Measurements from ENCODE around the gene GDI1.

The GDI1 gene

DNA sequence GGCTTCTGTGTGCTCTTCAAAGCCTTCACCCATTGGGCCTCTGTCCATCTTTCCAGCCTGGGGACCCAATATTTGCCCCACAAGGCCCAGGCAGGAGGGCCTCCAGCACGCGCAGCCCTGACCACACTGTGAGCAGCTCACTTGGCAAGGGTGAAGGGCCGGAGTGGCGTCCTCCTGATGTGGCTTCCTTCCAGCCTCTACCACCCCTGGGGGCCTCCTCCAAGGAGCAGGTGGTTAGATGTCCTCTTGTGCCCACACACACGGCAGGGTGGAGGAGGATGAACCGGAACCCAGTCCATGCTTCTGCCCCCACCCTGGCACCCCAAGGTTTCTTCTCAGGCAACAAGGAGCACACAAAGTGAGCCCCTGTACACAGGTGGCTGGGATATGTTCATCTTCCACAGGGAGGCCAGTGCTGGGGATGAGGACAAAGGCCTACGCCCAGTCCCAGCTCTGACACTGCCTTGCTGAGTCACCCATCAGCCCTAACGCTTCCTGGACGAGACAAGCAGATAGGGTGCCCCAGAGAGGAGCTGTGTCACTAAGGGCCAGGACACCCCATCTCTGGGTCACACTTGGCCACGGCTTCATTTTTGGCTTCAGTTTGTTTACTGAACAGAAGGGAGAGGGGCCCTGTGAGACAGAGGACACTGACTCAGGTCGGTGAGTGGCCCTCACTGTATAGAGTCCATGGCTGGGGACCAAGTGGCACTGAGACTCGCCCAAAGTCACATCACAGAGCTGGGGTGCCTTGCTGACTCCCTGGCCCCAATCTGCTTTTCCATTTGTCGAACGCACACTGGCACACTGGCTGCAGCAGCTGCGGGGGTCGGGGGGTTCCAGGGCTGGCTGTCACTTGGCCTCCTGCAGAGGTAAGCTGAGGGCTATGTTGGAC lies 47.5 kb downstream of the GDI1 start:
- no peak for DNase-seq

DNA sequence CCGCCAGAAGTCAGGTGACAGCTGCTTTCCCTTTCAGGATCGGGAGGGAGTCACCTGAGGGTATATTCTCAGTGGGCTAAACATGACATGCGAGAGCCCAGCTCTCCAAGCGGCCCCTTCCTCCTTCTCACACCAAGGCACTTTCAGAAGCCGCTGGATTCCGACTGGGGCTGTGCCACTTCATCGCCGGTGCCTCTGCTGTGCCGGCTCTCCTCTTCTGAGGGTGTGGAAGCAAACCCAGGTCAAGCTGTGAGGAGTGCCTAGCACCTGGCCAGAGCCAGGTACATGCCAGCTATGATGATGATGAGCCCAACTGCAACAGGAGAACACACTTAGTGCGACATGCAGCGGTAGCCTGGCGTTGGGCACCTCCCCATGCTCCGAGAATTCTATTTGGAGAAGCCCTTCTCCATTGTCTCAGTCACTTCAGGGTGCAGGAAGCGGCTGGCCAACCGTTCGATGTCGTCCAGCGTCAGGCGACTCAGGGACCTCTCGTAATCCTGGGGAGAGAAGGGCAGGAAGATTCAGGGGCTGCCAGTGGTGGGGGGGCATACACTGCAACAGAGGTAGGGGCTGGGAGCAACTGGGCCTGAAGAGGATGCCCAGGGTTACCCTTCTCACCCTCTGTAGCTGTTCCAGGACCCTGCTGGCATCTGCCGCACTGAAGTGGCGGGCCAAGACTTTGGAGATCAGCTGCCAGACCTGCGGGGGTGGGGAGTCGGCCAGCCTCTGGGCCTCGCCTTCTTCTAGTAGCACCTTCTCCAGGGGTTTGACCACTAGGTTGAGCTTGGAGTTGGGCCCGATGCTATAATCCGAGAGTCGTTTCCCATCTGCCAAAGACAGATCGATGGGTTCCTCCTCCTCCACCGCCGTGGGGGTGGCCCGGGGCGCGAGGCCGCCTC lies 48.4 kb downstream of the GDI1 start:
- DNase-seq = no peak

- DNase-seq = no peak
These were observed 49.1 kb downstream of the GDI1 start for GRCh38 chrX:154486052-154486395.

GRCh38 chrX:154486396-154487207 lies 49.6 kb downstream of the GDI1 start, which contains the start of gene UBL4A:
TSS of gene UBL4A (minus strand) at chrX:154486615. CDS start at chrX:154486584, 31 bp downstream.
- no peak for DNase-seq

DNA sequence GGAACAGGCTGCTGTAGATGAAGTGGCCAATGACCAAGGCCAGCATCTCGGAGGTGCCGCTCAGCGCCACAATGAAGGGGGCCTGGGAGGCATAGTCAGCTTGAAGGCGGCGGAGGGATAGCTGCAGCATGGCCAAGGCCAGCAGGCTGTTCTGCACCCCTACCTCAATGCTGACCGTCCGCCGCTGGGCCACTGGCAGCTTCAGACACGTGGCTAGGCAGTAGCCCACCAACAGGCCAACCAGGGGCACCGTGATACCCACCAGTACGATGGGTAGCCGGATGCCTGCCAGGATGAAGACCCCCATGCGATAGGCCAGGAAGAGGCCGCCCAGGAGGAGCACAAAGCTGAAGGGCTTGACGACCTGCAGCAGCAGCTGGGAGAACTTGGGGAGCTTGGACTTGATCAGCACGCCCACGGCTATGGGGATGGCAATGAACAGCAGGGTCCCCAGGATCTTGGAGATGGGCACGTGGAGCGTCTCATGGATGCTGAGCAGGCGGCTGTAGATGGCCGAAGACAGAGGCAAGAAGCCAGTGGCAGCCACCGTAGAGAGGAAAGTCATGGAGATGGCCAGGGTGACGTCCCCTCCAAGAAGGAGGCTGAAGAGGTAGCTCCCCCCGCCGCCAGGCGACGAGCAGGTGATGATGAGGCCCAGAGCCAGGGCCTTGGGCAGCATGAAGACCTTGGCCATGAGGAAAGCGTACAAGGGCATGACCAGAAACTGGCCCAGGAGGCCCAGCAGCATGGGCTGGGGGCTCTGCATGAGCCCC lies 50.8 kb downstream of the GDI1 start:
- DNase-seq = no peak

DNA sequence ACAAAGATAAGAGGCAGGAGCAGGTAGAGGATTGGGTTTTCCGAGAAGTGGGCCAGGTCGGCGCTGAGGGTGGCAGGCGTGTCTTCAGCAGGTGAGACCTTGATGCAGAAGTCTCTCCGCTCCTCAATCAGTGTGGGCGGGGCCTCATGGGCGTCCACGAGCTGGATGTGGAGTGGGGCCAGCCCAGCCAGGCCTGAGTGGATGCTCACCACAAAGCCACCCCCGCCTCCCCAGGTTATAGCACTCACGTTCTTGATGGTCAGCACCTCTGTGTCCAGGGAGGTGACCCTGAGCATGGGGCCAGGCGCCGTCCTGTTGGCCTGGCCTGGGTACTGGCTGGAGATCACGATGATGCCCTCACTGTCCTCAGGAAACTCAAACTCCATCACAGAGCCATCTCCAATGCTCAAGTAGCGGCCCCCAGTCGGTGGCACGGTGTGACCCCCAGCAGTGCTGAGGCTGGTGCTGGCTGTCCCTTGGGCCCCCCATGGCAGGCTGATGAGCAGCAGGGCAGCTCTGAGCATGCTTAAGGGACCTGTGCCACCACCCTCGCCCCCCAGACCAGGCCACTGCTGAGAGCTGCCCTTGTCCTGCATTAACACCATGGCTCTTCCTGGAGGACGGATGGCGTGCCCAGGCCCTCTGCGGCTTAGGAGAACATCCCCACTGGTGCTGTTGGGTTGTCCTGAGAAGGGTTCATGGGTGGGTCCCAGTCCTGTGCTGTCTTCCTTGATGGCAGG lies 51.6 kb downstream of the GDI1 start:
- DNase-seq = no peak

DNA sequence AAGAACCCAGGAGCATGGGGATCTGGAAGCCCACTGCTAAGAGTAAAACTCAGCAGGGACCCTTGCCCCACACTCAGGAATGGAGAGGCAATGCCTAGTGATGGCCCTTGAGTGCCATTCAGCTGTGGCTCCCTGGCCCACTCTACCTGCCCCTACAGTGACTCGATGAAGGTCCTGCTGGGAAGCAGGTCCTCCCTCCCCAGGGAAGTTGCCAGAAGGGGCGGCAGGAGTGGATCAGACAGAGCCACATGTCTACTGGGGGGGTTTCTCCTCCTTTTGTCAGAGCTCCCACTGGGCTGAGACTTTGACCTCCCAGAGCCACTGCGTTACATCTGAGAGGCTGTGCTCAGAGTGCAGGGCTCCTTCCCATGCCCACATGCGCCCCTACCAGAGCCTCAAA lies 52.2 kb downstream of the GDI1 start:
- DNase-seq = no peak

GRCh38 chrX:154490021-154490413 lies 53.1 kb downstream of the GDI1 start:
- DNase-seq = no peak

GRCh38 chrX:154490414-154491083 lies 53.6 kb downstream of the GDI1 start, which contains the start of gene SLC10A3:
TSS of gene SLC10A3 (minus strand) at chrX:154490629. CDS start at chrX:154488940, 1,689 bp downstream.
- peak; percentile 43 to 63 for DNase-seq
